Central memory CD8-positive, alpha-beta T cell (primary cell): ENCODE data around the gene RAB18.
A peak's percentile ranks its signal among the peaks of the same experiment; 100 is the strongest.
"Not testable (repeated sequence)": the region's sequence is repeated elsewhere in the genome, so short reads cannot be mapped to it uniquely, and the experiment has no call there.

Experiments used
- ATAC-seq: fragments of 150-1000 bp; cut with Tn5 transposase; replicated peaks from 2 replicates; pipeline ENCODE4 v1.10.0; 2022; ENCODE audit warnings: mild to moderate bottlenecking, moderate FRiP score, moderate number of reproducible peaks; ENCODE audit not compliant: poor library complexity, severe bottlenecking; ENCODE audit errors: extremely low read depth
- DNase-seq, 2 donors: peaks; one replicate each; pipeline ENCODE4 v3.0.0; 2021; ENCODE audit warnings: low spot score in 2 of 2
- H3K27ac Mint-ChIP-seq: one replicate; pipeline ENCODE4 v1.8.0; 2022; ENCODE audit warnings: low read depth, mild to moderate bottlenecking, moderate library complexity, mixed read lengths
- H3K27me3 Mint-ChIP-seq: one replicate; pipeline ENCODE4 v1.8.0; 2022; ENCODE audit warnings: mixed read lengths
- H3K36me3 Mint-ChIP-seq: one replicate; pipeline ENCODE4 v1.8.0; 2022; ENCODE audit warnings: mild to moderate bottlenecking, moderate library complexity, mixed read lengths; ENCODE audit not compliant: insufficient read depth
- H3K4me1 Mint-ChIP-seq: one replicate; pipeline ENCODE4 v1.8.0; 2022; ENCODE audit warnings: mixed read lengths
- H3K4me3 Mint-ChIP-seq: one replicate; pipeline ENCODE4 v1.8.0; 2022; ENCODE audit warnings: mild to moderate bottlenecking, moderate library complexity, mixed read lengths
- H3K9me3 Mint-ChIP-seq: one replicate; pipeline ENCODE4 v1.8.0; 2022; ENCODE audit warnings: mixed read lengths

Gene RAB18

DNA sequence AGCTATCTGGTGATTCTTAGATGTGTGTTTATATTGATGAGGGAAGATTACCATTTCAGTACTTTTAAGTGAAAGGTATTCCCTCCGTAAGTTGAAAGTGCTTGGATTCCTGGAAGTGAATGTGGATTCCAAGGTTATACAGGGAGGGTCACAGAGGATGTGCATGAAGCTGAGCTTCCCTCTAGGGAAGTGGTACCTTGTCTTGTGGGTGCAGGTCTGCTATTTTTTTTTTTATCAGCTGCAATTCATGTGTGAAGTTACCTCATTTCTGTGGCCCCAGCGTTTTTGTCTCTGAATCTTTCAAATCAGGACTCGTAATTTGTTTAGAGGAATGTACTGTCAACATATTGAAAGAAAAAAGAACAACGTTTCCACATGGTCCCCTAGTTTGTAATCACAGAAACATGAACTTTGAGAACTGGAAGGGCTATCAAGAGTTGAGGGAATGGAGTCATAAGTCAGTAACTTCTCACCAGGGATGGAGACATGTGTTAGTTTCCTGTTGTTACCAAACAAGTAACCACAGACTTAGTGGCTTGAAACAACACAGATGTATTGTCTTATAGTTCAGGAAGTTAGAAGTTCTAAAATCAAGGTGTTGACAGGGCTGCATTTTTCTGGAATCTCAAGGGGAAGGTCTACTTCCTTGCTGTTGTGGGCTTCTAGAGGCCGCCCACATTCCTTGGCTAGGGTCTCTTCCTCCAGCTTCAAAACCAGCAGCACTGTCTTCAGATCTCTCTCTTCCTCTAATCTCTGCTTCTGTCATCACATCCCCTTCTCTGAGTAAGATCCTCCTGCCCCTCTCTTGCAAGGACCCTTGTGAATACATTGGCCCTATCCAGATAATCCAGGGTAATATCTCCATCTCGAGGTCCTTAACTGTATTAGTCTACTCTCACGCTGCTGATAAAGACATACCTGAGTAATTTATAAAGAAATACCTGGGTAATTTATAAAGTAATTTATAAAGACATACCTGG lies 64.4 kb downstream of the RAB18 start:
- no peaks in the 10 kb centered on the region for H3K9me3 Mint-ChIP-seq
- peak; percentile 87 for ATAC-seq
- H3K4me1 Mint-ChIP-seq, result peaks cover 47% of the 10 kb centered on the region
- peaks cover 1% of the 10 kb centered on the region for H3K36me3 Mint-ChIP-seq
- H3K27me3 Mint-ChIP-seq, result no peaks in the 10 kb centered on the region
- DNase-seq, result no peak
- peak overlapping the region; percentile 17 for H3K4me3 Mint-ChIP-seq
- H3K27ac Mint-ChIP-seq, result peak overlapping the region; percentile 85

DNA sequence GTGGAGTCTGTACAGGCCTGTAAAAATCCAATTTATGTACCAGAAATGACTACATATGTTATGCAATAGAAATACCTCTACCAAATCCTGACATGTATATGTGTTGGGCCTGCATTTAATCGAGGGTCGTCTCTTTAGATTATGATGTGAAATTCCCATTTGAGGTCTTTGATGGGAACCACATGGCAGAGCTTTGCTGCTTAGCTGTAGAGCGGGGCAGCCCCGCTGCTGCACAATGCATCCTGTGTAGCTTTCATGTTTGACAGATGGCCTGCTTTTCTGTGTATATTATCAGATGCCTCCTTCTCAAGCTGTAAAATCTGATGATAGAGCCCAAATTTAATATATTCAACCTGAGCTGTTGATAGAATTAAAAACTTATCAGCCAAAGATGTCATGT lies 65.8 kb downstream of the RAB18 start:
- H3K9me3 Mint-ChIP-seq, result no peaks in the 10 kb centered on the region
- H3K36me3 Mint-ChIP-seq, result no peaks in the 10 kb centered on the region
- no peak for DNase-seq
- H3K4me3 Mint-ChIP-seq, result no peak overlapping the region
- H3K4me1 Mint-ChIP-seq, result peaks cover 37% of the 10 kb centered on the region
- no peaks in the 10 kb centered on the region for H3K27me3 Mint-ChIP-seq
- peak overlapping the region; percentile 32 for H3K27ac Mint-ChIP-seq
- ATAC-seq, result no peak

- peaks cover 15% of the 10 kb centered on the region for H3K27me3 Mint-ChIP-seq
- H3K36me3 Mint-ChIP-seq, H3K4me1 Mint-ChIP-seq, H3K4me3 Mint-ChIP-seq, H3K9me3 Mint-ChIP-seq, ATAC-seq, DNase-seq, H3K27ac Mint-ChIP-seq: not testable (repeated sequence)
Observed at GRCh38 chr10:27577038-27577437, 72.9 kb downstream of the RAB18 start.

DNA sequence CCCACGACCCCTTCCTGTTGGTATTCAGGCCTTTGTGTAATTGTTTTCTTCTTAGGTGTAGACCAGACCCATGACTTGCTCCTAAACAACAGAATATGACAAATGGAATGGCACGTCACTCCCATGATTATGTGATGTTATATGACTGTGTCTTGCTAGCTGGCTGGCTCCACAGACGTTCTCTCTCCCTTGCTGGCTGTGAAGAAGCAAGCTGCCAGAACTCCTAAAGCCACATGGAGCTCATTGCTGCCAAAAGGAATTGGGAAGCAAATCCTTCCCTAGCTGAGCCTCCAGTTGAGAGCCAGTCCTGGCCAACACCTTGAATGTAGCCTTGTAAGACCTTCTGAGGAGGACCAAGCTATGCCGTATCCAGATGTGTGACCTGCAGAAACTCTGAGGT lies 74.2 kb downstream of the RAB18 start:
- Mint-ChIP-seq H3K4me3 (no peak overlapping the region), H3K27ac (no peak overlapping the region), H3K4me1 (no peaks in the 10 kb centered on the region), H3K9me3 (no peaks in the 10 kb centered on the region), H3K36me3 (no peaks in the 10 kb centered on the region), H3K27me3 (peaks cover 15% of the 10 kb centered on the region)
- ATAC-seq (no peak), DNase-seq (no peak)

- H3K27ac Mint-ChIP-seq, result no peak overlapping the region
- DNase-seq, result no peak
- ATAC-seq, result no peak
- H3K4me3 Mint-ChIP-seq, result no peak overlapping the region
- no peaks in the 10 kb centered on the region for H3K9me3 Mint-ChIP-seq
- H3K4me1 Mint-ChIP-seq, result no peaks in the 10 kb centered on the region
- H3K27me3 Mint-ChIP-seq, result peaks cover 17% of the 10 kb centered on the region
- H3K36me3 Mint-ChIP-seq, result peaks cover 2% of the 10 kb centered on the region
Observed at GRCh38 chr10:27581225-27581624, 77.1 kb downstream of the RAB18 start.

DNA sequence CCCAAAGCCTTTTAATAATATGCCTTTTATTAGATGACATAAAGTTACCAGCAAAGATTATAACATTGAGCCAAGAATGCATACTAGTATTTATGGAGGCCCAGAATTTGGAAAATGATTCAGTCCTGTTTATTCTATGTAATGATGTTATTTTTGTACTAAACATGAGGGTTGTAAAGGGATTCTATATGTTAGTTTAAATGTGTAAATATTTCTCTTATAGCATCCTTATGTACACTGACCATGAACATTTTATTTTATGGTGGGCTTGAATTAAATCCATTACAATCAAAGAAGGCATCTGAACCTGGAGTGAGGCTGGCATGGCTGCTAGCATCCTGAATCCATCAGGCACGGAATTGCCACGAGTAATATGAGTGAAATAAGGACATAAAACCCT lies 80.2 kb downstream of the RAB18 start:
- ATAC-seq (no peak), DNase-seq (no peak)
- Mint-ChIP-seq H3K4me3 (no peak overlapping the region), H3K27ac (no peak overlapping the region), H3K27me3 (peaks cover 31% of the 10 kb centered on the region), H3K9me3 (peaks cover 10% of the 10 kb centered on the region), H3K36me3 (peaks cover 2% of the 10 kb centered on the region), H3K4me1 (no peaks in the 10 kb centered on the region)
